NCI-H1694 (cell line): Measurements from ENCODE around the gene PAQR6.
"Not testable (repeated sequence)": the region's sequence is repeated elsewhere in the genome, so short reads cannot be mapped to it uniquely, and the experiment has no call there.

Experiments
- DNase-seq: peaks from one replicate; lab custom pipeline; 2025; lab: John Stamatoyannopoulos, UW

The PAQR6 gene

GRCh38 chr1:156230473-156230837, 17.4 kb downstream of the PAQR6 start:
- DNase-seq, result no peak

DNA sequence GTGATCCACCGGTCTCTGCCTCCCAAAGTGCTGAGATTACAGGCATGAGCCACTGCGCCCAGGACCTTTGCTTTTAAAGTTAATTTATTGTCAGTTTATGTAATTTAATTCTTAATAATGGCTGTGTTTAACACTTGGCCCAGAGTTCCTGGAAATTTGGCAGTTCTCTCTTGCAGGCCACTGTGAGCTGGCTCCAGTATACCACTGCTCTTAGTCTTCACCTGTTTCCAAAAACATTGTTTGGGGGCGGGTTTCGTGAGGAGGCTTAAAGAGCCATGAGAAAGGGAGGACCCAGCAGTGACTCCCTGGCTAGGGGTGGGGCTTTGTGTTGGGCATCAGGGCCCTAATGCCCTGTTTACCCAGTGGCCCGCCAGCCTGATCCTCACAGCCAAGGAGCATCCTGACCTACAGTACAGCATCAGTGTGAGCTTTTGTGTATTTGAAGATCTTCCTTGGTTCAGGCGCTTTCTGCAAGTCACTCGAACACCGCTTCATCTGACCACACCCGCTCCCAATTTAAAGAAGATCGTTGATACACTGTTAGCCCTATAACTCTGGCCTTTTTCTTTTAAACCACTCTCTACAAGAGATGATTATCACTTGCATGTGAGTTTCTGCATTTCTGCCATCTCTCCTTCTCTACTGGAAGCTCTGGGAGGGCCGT, 17.9 kb downstream of the PAQR6 start:
- DNase-seq, result no peak

DNA sequence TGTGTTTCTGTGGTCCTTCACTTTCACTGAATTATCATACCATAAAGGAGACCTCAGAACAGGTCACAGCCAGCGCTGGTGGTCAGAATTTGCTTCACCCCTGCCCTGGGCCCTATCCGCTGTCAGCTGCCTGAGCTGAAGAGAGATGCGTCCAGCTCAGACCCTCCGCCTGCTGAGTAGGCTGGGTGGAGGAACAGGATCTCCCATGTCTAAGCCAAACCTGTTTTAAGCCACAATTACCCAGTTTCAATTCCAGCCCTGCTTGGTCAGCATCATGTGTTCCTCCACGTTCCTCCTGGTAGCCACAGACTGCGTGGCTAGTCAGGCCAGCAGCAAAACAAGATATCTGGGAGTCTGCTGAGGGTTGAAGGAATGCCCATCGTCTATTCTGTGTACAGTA, 19.4 kb downstream of the PAQR6 start:
- DNase-seq, result no peak

DNA sequence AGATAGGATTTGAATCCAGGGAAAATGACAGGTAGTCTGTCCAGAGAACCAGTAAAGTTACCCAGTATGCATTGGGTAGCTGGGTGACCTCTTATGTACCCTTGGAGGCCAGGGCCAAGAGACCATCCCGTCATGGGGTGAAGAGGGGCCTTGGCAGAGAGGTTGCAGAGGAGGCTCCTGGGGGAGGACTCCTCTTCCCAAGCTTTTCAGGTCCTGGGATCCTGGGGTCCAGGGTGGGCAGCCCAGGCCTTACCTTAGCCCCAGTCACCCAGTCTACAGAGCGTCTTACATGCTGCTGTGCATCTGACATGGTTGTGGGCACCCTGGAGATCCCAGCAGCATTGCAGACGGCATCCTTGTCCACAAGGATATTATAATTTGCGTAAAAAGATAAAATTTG, 21.1 kb downstream of the PAQR6 start:
- DNase-seq, result no peak

- no peak for DNase-seq
Measured at GRCh38 chr1:156226116-156226538, 21.7 kb downstream of the PAQR6 start.

GRCh38 chr1:156225677-156226014, 22.2 kb downstream of the PAQR6 start:
- no peak for DNase-seq

GRCh38 chr1:156221986-156222692, 25.7 kb downstream of the PAQR6 start:
- no peak for DNase-seq

DNA sequence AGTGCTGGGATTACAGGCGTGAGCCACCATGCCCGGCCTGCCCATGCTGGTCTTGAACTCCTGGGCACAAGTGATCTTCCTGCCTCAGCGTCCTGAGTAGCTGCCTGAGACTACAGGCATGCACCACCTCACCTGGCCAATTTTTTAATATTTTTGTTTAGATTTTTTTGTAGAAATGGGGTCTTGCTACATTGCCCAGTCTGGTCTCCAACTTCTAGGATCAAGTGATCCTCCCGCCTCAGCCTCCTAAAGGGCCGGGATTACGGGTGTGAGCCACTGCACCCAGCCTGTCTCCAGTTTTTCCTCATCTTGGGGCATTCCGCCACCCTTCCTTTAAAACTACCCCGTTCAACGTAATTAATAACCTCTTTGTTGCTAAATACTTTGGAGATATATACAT, 27.6 kb downstream of the PAQR6 start:
- no peak for DNase-seq

DNA sequence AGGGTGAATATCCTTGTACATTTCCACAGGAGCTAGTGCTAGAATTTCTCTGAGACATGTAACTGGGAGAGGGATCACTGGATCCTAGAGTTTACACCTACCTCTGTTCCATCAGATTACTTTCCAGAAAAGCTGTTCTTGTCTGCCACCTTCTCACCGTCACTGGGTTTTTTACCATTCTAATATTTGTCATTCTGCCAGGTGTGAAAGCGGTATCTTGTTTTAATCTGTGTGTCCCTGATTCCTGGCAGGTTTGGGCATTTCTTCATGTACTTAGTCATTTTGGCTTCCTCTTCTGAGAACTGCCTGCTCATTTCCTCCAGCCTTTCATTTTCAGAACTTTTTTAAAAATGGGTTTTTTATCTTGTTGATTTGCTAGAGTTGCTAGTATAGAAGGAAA, 30.0 kb downstream of the PAQR6 start:
- no peak for DNase-seq

DNA sequence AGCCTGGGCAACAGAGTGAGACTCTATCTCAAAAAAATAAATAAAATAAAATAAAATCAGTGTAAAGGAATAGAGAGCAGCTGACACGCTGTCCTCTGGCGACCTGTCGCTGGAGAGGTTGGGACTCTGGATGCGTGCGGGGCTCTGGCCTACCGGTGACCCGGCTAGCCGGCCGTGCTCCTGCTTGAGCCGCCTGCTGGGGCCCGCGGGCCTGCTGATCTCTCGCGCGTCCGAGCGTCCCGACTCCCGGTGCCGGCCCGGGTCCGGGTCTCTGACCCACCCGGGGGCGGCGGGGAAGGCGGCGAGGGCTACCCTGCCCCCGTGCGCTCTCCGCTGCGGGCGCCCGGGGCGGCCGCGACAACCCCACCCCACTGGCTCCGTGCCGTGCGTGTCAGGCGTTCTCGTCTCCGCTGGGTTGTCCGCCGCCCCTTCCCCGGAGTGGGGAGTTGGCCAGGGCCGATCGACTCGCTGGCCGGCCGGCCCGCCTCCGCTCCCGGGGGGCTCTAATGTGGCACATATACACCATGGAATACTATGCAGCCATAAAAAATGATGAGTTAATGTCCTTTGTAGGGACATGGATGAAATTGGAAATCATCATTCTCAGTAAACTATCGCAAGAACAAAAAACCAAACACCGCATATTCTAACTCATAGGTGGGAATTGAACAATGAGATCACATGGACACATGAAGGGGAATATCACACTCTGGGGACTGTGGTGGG, 31.3 kb downstream of the PAQR6 start:
- DNase-seq, result not testable (repeated sequence)

DNA sequence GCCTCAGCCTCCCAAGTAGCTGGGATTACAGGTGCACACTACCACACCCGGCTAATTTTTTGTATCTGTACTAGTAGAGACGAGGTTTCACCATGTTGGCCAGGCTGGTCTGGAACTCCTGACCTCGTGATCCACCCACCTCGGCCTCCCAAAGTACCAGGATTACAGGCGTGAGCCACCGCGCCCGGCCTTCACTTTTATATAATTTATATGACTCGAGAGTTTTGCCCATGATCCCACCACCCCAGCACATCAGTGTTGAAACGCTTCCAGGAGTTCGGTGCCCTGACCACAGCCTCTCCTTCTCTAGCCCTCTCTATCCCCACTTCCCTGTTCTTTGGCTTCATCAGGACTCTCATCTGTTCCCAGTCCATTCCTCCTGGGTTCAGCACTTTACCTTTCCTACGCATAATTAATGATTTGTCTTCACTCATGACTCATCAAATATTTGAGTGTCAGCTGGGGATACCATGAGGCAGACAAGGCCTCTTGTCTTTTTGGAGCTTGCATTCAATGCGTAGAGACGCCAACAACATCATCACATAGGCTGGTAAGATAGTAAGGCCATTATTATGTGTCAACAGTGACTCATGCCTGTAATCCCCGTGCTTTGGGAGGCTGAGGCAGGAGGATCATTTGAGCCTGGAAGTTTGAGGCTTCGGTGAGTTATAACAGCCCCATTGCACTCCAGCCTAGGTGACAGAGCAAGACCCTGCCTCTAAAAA, 33.7 kb downstream of the PAQR6 start:
- DNase-seq, result no peak

DNA sequence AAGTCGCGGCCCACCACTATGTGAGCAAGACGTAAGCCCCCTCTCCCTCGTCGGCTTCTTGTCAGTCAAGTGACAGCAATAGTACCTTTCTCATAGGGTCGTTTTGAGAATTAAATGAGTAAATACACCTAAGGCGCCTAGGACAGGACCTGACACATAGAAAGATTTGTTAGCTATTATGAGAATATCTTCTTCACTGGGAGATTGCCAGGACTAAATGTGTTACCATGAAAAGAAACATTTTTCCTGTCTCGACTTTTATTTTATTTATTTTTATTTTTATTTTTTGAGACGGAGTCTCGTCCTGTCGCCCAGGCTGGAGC, 34.3 kb downstream of the PAQR6 start:
- DNase-seq, result no peak

DNA sequence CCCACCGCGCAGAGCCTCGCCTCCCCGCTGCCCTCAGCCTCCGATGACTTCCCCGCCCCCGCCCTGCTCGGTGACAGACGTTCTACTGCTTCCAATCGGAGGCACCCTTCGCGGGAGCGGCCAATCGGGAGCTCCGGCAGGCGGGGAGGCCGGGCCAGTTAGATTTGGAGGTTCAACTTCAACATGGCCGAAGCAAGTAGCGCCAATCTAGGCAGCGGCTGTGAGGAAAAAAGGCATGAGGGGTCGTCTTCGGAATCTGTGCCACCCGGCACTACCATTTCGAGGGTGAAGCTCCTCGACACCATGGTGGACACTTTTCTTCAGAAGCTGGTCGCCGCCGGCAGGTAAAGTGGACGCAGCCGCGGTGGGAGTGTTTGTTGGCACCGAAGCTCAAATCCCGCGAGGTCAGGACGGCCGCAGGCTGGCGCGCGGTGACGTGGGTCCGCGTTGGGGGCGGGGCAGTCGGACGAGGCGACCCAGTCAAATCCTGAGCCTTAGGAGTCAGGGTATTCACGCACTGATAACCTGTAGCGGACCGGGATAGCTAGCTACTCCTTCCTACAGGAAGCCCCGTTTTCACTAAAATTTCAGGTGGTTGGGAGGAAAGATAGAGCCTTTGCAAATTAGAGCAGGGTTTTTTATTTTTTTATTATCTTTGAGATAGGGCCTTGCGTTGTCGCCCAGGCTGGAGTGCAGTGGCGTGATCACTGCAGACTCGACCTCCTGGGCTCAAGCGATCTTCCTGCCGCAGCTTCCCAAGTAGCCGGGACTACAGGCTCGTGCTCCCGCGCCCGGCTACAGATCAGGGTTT, 34.8 kb downstream of the PAQR6 start, which contains the start of gene PMF1:
Gene PMF1, plus strand, starts transcription at position 175 of the 811 bp plus-strand sequence. Its CDS starts 9 bp downstream, at position 184.
- peak; percentile 97 for DNase-seq

GRCh38 chr1:156212130-156212529, 35.7 kb downstream of the PAQR6 start:
- no peak for DNase-seq

- DNase-seq, result no peak
Measured at GRCh38 chr1:156211243-156211642, 36.6 kb downstream of the PAQR6 start.

DNA sequence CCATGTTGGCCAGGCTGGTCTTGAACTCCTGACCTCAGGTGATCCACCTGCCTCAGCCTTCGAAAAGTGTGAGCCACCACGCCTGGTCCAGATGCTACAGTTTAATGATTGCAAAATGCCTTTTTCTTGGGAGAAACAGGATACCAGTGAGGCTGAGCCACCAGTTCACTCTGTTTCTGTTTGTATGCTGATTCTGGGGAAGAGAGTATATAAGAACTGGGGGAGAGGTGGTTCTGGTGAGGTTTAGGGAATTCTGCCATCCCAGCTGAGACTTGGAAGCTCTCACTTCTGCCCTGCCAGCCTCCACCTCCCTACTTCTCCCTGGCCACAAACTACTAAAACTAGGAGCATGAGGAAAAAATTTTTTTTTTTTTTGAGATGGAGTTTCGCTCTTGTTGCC, 43.2 kb downstream of the PAQR6 start:
- DNase-seq, result no peak

DNA sequence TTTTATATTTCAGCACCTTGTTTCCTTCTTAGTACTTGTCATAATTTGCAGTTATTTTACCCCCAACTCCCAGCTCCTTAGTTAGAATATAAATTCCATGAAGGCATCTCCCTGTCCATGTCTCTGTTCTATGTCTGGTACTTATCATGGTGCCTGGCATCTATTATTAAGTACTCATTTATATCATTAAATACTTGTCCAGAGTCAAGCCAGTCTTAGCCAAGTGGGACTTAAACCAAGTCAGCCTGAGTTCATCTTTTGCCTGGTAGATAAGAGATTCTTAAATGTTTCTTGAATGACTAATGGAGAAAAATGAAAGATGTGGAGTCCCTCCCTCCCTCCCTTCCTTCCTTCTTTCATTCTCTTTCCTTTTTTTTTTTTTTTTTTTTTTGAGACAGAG, 44.5 kb downstream of the PAQR6 start:
- DNase-seq, result no peak

GRCh38 chr1:156200044-156200443, 47.8 kb downstream of the PAQR6 start:
- no peak for DNase-seq

DNA sequence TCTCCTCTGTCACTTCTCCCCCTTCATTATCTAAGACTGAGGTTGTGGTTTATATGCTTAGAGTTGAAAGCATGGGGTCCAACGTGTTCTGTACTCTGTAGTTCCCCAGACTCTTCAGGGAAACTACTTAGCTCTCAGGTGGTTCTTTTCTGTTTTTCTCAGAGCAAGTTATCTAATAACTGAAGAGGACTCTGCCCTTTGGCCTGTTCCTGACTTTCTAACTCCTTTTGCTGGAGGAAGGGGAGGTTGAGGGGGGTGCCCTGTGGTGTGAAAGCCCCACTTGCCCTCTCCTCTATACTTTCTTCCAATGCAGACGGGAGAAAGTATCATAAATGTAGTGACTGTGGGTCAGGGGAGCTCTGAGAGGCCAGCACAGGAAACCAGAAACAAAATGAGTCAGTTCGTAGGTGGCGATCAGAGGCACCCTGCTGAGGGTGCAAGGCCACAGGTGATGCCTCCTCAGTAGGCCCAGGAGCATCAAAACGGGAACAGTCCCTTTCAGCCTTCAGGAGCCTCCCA, 49.0 kb downstream of the PAQR6 start:
- DNase-seq, result no peak

DNA sequence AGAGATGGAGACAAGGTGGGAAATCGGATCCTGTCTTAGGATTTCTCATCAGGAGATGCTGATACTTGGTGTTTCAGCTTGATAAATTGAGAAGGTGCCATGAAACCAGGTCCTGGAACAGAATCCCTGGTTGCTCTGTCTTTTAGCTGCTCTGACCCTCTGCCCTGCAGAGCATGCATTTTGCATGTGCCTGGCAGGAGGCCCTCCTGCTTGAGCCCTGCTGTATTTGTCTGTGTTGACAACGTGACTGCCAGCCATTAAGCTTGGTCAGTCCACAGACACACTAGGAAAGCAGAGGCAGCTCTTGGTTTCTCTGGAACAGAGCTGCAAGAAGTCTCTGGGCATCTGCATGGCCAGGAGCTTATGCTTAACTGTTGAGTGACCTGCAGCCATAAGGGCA, 51.4 kb downstream of the PAQR6 start:
- DNase-seq, result no peak

DNA sequence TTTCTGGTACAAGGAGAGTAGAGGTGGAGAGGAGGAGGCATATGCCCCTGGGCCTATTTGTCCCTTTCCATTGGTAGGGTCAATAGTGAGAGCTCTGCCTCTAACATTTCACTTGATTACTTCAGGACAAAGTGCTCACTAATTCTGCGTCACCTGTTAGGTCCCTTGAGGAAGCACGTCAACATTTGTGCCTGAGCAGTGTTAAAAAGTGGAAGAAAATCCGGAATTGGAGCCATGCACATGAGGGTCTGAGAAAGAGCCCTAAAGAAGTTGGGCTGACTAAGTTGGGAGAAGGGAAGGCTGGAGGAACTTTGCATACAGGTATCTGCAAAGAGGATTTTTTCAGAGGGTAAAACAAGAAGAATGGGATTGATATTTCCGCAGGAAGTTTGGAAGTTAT, 52.0 kb downstream of the PAQR6 start:
- DNase-seq, result no peak

DNA sequence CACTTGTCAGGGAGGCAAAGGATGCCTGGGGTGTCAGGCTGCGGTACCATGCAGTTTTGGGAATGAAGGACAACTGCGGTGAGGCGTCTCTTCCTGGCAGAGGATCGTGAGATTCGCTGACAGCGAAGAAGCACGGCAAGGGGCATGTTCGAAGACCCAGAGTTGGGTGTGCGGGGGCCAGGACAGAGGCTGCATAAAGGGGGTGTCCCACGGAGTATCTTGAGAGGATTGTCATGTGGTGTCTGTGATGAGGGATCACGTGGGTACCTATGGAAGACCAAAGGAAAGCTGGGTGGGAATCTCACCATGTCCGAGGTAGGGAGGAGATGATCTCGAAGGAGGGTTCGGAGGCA, 53.6 kb downstream of the PAQR6 start:
- no peak for DNase-seq
